GM12878 (cell line): ENCODE data around the gene WDR72.

ENCODE experiments used
- CHD2 ChIP-seq: IDR thresholded peaks from 2 replicates; pipeline ENCODE4 v1.6.1; 2011; ENCODE audit warnings: low read depth, low read length, improper control_type of control experiment, borderline replicate concordance
- EZH2 ChIP-seq: IDR thresholded peaks from 2 replicates; pipeline ENCODE4 v1.6.1; 2012; ENCODE audit warnings: low read depth, mild to moderate bottlenecking, control low read depth, inconsistent platforms, low read length, borderline replicate concordance; ENCODE audit not compliant: control insufficient read depth
- GABPA ChIP-seq: IDR thresholded peaks from 2 replicates; pipeline ENCODE4 v1.6.1; 2014; ENCODE audit warnings: antibody characterized with exemption, low read depth, mild to moderate bottlenecking, inconsistent platforms
- RFX5 ChIP-seq: IDR thresholded peaks from 2 replicates; pipeline ENCODE4 v1.6.1; 2011; ENCODE audit warnings: low read depth, low read length, improper control_type of control experiment
- ZNF384 ChIP-seq: IDR thresholded peaks from 2 replicates; pipeline ENCODE4 v1.6.1; 2012; ENCODE audit warnings: low read depth, mild to moderate bottlenecking, low read length, improper control_type of control experiment, borderline replicate concordance
- TF ChIP-seq, protein P1 (sequence below): IDR thresholded peaks from 2 replicates; pipeline ENCODE4 v1.6.1; 2012; ENCODE audit warnings: low read depth, low read length, improper control_type of control experiment
- TF ChIP-seq, protein P2 (sequence below), 3 experiments: IDR thresholded peaks in 2 of 3; conservative IDR thresholded peaks in 1 of 3; 2 replicates each; pipeline ENCODE4 v1.5.1; 2011; ENCODE audit warnings: low read depth in 3 of 3, low read length in 3 of 3, mild to moderate bottlenecking in 3 of 3, control low read depth in 2 of 3, moderate library complexity in 2 of 3, inconsistent platforms in 1 of 3, mixed read lengths in 1 of 3; ENCODE audit not compliant: control insufficient read depth in 2 of 3, insufficient read depth in 1 of 3; ENCODE audit errors: extremely low read depth in 1 of 3

DNA sequence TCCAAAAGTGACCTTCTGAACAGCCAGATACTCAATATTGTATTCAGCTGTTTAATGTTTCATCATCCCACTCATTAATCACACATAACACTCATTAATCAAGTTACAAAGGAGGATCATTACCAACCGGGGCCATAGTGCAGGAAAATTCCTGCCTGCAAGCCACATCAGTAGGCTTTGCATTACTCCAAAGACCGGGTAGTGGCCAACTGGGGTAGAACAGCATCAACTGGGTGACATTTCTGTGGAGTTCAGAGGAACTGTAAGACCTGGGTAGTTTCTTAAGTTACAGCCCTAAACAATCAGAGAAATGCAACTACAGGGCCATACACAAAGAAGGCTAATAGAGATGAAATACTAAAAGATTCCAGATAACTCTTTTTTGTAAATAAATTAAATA lies 253.1 kb downstream of the WDR72 start:
- TF ChIP-seq CHD2 (no peak), EZH2 (no peak), GABPA (no peak), RFX5 (no peak), ZNF384 (no peak)
- TF ChIP-seq, protein P1, sequence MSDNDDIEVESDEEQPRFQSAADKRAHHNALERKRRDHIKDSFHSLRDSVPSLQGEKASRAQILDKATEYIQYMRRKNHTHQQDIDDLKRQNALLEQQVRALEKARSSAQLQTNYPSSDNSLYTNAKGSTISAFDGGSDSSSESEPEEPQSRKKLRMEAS, result no peak
- TF ChIP-seq, protein P2, sequence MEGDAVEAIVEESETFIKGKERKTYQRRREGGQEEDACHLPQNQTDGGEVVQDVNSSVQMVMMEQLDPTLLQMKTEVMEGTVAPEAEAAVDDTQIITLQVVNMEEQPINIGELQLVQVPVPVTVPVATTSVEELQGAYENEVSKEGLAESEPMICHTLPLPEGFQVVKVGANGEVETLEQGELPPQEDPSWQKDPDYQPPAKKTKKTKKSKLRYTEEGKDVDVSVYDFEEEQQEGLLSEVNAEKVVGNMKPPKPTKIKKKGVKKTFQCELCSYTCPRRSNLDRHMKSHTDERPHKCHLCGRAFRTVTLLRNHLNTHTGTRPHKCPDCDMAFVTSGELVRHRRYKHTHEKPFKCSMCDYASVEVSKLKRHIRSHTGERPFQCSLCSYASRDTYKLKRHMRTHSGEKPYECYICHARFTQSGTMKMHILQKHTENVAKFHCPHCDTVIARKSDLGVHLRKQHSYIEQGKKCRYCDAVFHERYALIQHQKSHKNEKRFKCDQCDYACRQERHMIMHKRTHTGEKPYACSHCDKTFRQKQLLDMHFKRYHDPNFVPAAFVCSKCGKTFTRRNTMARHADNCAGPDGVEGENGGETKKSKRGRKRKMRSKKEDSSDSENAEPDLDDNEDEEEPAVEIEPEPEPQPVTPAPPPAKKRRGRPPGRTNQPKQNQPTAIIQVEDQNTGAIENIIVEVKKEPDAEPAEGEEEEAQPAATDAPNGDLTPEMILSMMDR (IDR thresholded peaks at IDR 0.05 in 2 of 3, conservative IDR thresholded peaks at IDR 0.05 in 1 of 3; ENCODE audit: control insufficient read depth in 2 of 3, extremely low read depth in 1 of 3, insufficient read depth in 1 of 3, low read depth in 3 of 3, low read length in 3 of 3), result no peak
